ENCODE measurements around the gene MEI1.

Gene MEI1

DNA sequence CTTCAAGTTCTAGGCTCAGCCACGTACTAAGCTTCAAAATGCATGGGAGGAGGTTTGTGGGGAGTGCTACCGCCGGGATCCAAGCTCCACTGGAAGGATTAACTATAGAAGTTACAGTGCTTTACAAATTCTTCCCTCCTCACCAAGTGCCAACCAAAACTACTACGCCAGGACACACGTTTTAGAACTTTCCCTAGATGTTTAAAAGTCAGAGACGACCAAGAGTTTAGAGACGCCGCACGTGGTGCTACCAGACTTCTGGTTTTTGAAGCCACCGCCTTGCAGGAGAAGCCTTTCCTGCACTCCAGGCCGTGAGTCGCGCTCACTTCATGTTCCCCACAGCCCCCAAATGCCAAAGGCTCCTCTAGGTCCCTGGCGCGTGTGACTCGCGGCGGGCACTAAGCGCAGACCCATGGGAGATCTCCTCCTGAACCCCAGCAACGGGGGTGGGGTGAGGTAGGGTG lies 11.4 kb upstream of the MEI1 start:
- peak overlapping the region; percentile 84 for H3K27ac ChIP-seq
- no peaks in the 10 kb centered on the region for H3K9me3 ChIP-seq (ENCODE audit: severe bottlenecking)
- H3K36me3 ChIP-seq: no peaks in the 10 kb centered on the region
- TF ChIP-seq CTCF (IDR thresholded peaks at IDR 0.05; ENCODE audit: low read depth, low read length): no peak
- DNase-seq: no peak
- H3K27me3 ChIP-seq (ENCODE audit: insufficient read depth, low read depth, severe bottlenecking): no peaks in the 10 kb centered on the region
- H3K4me3 ChIP-seq (ENCODE audit: low read depth, low read length): peak overlapping the region; percentile 97

- Histone ChIP-seq H3K9me3 (ENCODE audit: severe bottlenecking) (no peaks in the 10 kb centered on the region), H3K27me3 (ENCODE audit: insufficient read depth, low read depth, severe bottlenecking) (no peaks in the 10 kb centered on the region), H3K4me3 (ENCODE audit: low read depth, low read length) (peak within 1 kb of the TSS; percentile 97), H3K36me3 (no peaks in the 10 kb centered on the region), H3K27ac (peak within 1 kb of the TSS; percentile 84)
- TF ChIP-seq CTCF (IDR thresholded peaks at IDR 0.05; ENCODE audit: low read depth, low read length): 0 out of 2 replicates have a peak, but pooled peaks have one; percentile 2
- peak; percentile 91 for DNase-seq
Observed at GRCh38 chr22:41688365-41689211, 10.7 kb upstream of the MEI1 start, which contains the start of gene SNU13. Gene SNU13, minus strand, starts transcription at chr22:41688867. Its CDS starts 71 bp downstream, at chr22:41688796.

- H3K27ac ChIP-seq: no peak overlapping the region
Observed at GRCh38 chr22:41690476-41690875, 8.8 kb upstream of the MEI1 start.

DNA sequence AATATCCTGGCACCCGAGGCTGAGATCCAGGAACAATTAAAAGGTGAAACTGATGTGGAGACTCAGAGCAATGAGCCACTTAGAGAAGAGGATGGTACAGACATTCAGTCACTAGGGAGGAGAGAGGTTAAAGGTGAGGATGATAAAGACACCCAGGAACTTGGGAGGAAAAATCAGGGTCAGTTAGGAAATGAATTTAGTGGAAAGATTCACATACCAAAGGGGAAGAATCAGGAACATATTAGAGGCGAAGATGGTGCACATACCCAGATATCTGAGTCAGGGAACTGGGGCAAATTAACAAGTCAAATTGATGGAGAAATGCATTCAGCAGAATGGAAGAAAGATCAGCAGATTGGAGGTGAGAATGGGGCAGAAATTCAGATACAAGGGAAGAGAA lies 4.1 kb upstream of the MEI1 start:
- TF ChIP-seq CTCF (IDR thresholded peaks at IDR 0.05; ENCODE audit: low read depth, low read length): no peak

More at GRCh38 chr22:41690476-41690875, 8.8 kb upstream of the MEI1 start:
- Histone ChIP-seq H3K4me3 (ENCODE audit: low read depth, low read length) (no peak overlapping the region), H3K9me3 (ENCODE audit: severe bottlenecking) (no peaks in the 10 kb centered on the region), H3K36me3 (no peaks in the 10 kb centered on the region), H3K27me3 (ENCODE audit: insufficient read depth, low read depth, severe bottlenecking) (no peaks in the 10 kb centered on the region)
- no peak for TF ChIP-seq CTCF (IDR thresholded peaks at IDR 0.05; ENCODE audit: low read depth, low read length)
- no peak for DNase-seq

DNA sequence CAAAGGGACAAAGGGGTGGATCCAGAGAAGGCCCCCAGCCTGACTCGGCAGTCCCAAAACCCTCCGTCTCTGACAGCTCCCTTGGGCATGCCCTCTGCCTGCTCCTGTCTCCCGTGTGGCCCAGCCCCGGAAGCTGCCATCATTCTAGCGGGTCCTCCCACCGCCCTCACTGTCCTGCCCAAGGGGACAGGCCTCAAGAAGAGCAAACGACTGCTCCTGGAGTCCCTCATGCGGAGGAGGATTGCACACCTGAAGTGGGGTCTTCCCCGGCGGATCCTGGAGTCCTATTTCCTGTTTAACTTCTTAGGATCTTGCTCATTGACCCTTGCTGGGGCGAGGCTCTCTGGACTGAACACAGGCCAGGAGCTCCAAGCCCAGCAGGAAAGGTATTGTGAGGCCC lies 2.6 kb upstream of the MEI1 start:
- no peaks in the 10 kb centered on the region for H3K36me3 ChIP-seq
- no peak for TF ChIP-seq CTCF (IDR thresholded peaks at IDR 0.05; ENCODE audit: low read depth, low read length)
- H3K4me3 ChIP-seq (ENCODE audit: low read depth, low read length): no peak overlapping the region
- no peaks in the 10 kb centered on the region for H3K27me3 ChIP-seq (ENCODE audit: insufficient read depth, low read depth, severe bottlenecking)
- DNase-seq: no peak
- H3K9me3 ChIP-seq (ENCODE audit: severe bottlenecking): no peaks in the 10 kb centered on the region
- peak overlapping the region; percentile 7; the same call in 1 of the 2 replicates for H3K27ac ChIP-seq

More for the DNA sequence above, 4.1 kb upstream of the MEI1 start:
- no peak for DNase-seq
- Histone ChIP-seq H3K4me3 (ENCODE audit: low read depth, low read length) (no peak overlapping the region), H3K36me3 (no peaks in the 10 kb centered on the region), H3K27ac (no peak overlapping the region), H3K27me3 (ENCODE audit: insufficient read depth, low read depth, severe bottlenecking) (no peaks in the 10 kb centered on the region), H3K9me3 (ENCODE audit: severe bottlenecking) (no peaks in the 10 kb centered on the region)

Data from WERI-Rb-1 (cell line).